HEK293 (cell line): ENCODE data around the gene C5orf15.

ENCODE experiments used
- CTCF ChIA-PET: fragments of 350-600 bp; formaldehyde crosslinking; extraction: SDS; loops from one replicate; lab custom pipeline; 2021; ENCODE audit warnings: antibody characterized with exemption; lab: Yijun Ruan, JAX
- POLR2A ChIA-PET: fragments of 300-600 bp; formaldehyde crosslinking; extraction: SDS; loops from one replicate; lab custom pipeline; 2020; ENCODE audit warnings: antibody characterized with exemption, inconsistent platforms; lab: Yijun Ruan, JAX
- H3K27ac ChIP-seq: fragments of 200-500 bp; sonication (Bioruptor generic); 2 replicates; pipeline ENCODE4 v1.5.1; 2014; ENCODE audit warnings: low read depth, low read length, control low read depth, inconsistent platforms; ENCODE audit errors: extremely low read depth
- H3K36me3 ChIP-seq, 2 experiments: fragments of 200-500 bp in 1 of 2; sonication (Bioruptor generic) in 1 of 2; 1 replicate in 1 of 2; 2 replicates in 1 of 2; pipeline ENCODE4 v1.5.1; 2014 to 2017; ENCODE audit warnings: inconsistent platforms in 2 of 2, low read length in 2 of 2; ENCODE audit not compliant: control insufficient read depth in 2 of 2, insufficient read depth in 1 of 2
- H3K4me1 ChIP-seq: fragments of 200-500 bp; sonication (Bioruptor generic); 2 replicates; pipeline ENCODE4 v1.5.1; 2014; ENCODE audit warnings: mild to moderate bottlenecking, low read length, inconsistent platforms; ENCODE audit not compliant: control insufficient read depth, insufficient read depth
- H3K4me3 ChIP-seq: 2 replicates; pipeline ENCODE4 v1.5.1; 2011; ENCODE audit warnings: low read depth, mild to moderate bottlenecking, control low read depth, low read length, moderate library complexity
- H3K9me3 ChIP-seq: fragments of 200-500 bp; sonication (Bioruptor generic); 2 replicates; pipeline ENCODE4 v1.5.1; 2014; ENCODE audit warnings: low read depth, low read length, inconsistent platforms; ENCODE audit not compliant: control insufficient read depth, insufficient read depth
- BCL11B ChIP-seq: fragments of 450-650 bp; formaldehyde crosslinking; IDR thresholded peaks from 2 replicates; pipeline ENCODE4 v1.5.1; 2016; ENCODE audit warnings: low read depth, missing biosample characterization, missing genetic modification characterization
- KLF16 ChIP-seq: fragments of 450-650 bp; formaldehyde crosslinking; IDR thresholded peaks from 2 replicates; pipeline ENCODE4 v1.5.1; 2017; ENCODE audit warnings: missing biosample characterization, missing genetic modification characterization
- PRDM4 ChIP-seq: fragments of 450-650 bp; formaldehyde crosslinking; IDR thresholded peaks from 2 replicates; pipeline ENCODE4 v1.5.1; 2017; ENCODE audit warnings: missing biosample characterization, missing genetic modification characterization
- REPIN1 ChIP-seq: fragments of 450-650 bp; formaldehyde crosslinking; IDR thresholded peaks from 2 replicates; pipeline ENCODE4 v1.5.1; 2017; ENCODE audit warnings: missing biosample characterization, missing genetic modification characterization, low read depth
- SP2 ChIP-seq: fragments of 450-650 bp; formaldehyde crosslinking; IDR thresholded peaks from 2 replicates; pipeline ENCODE4 v1.5.1; 2016; ENCODE audit warnings: missing biosample characterization, missing genetic modification characterization
- YY2 ChIP-seq: fragments of 450-650 bp; formaldehyde crosslinking; IDR thresholded peaks from 2 replicates; pipeline ENCODE4 v1.5.1; 2016; ENCODE audit warnings: missing biosample characterization, missing genetic modification characterization
- ZBTB44 ChIP-seq: fragments of 450-650 bp; IDR thresholded peaks from 2 replicates; pipeline ENCODE4 v1.5.1; 2018; ENCODE audit warnings: missing biosample characterization, mild to moderate bottlenecking, missing genetic modification characterization
- ZBTB8A ChIP-seq: fragments of 450-650 bp; formaldehyde crosslinking; IDR thresholded peaks from 2 replicates; pipeline ENCODE4 v1.5.1; 2016; ENCODE audit warnings: missing biosample characterization, missing genetic modification characterization
- ZIC2 ChIP-seq: fragments of 450-650 bp; formaldehyde crosslinking; IDR thresholded peaks from 2 replicates; pipeline ENCODE4 v1.5.1; 2016; ENCODE audit warnings: missing biosample characterization, missing genetic modification characterization
- ZNF140 ChIP-seq: fragments of 450-650 bp; formaldehyde crosslinking; IDR thresholded peaks from 2 replicates; pipeline ENCODE4 v1.5.1; 2016; ENCODE audit warnings: missing biosample characterization, missing genetic modification characterization
- ZNF157 ChIP-seq: fragments of 450-650 bp; formaldehyde crosslinking; IDR thresholded peaks from 2 replicates; pipeline ENCODE4 v1.5.1; 2016; ENCODE audit warnings: missing biosample characterization, missing genetic modification characterization
- ZNF214 ChIP-seq: fragments of 450-650 bp; formaldehyde crosslinking; IDR thresholded peaks from 2 replicates; pipeline ENCODE4 v1.5.1; 2017; ENCODE audit warnings: missing biosample characterization, mild to moderate bottlenecking, missing genetic modification characterization, borderline replicate concordance
- ZNF354C ChIP-seq: fragments of 450-650 bp; formaldehyde crosslinking; IDR thresholded peaks from 2 replicates; pipeline ENCODE4 v1.5.1; 2016; ENCODE audit warnings: missing biosample characterization, missing genetic modification characterization, low read depth, borderline replicate concordance
- ZNF423 ChIP-seq: fragments of 450-650 bp; formaldehyde crosslinking; IDR thresholded peaks from 2 replicates; pipeline ENCODE4 v1.5.1; 2016; ENCODE audit warnings: missing biosample characterization, missing genetic modification characterization
- ZNF48 ChIP-seq: fragments of 450-650 bp; formaldehyde crosslinking; IDR thresholded peaks from 2 replicates; pipeline ENCODE4 v1.5.1; 2016; ENCODE audit warnings: missing biosample characterization, missing genetic modification characterization
- ZNF513 ChIP-seq: fragments of 450-650 bp; IDR thresholded peaks from 2 replicates; pipeline ENCODE4 v1.5.1; 2018; ENCODE audit warnings: missing biosample characterization, missing genetic modification characterization
- ZNF585B ChIP-seq: fragments of 450-650 bp; formaldehyde crosslinking; IDR thresholded peaks from 2 replicates; pipeline ENCODE4 v1.5.1; 2016; ENCODE audit warnings: missing biosample characterization, missing genetic modification characterization
- ZNF629 ChIP-seq: fragments of 450-650 bp; formaldehyde crosslinking; IDR thresholded peaks from 2 replicates; pipeline ENCODE4 v1.5.1; 2017; ENCODE audit warnings: missing biosample characterization, missing genetic modification characterization
- ZNF692 ChIP-seq: fragments of 450-650 bp; formaldehyde crosslinking; IDR thresholded peaks from 2 replicates; pipeline ENCODE4 v1.5.1; 2016; ENCODE audit warnings: missing biosample characterization, missing genetic modification characterization
- ZNF704 ChIP-seq: fragments of 450-650 bp; formaldehyde crosslinking; IDR thresholded peaks from 2 replicates; pipeline ENCODE4 v1.5.1; 2016; ENCODE audit warnings: missing biosample characterization, missing genetic modification characterization
- ZNF776 ChIP-seq: fragments of 450-650 bp; formaldehyde crosslinking; IDR thresholded peaks from 2 replicates; pipeline ENCODE4 v1.5.0; 2017; ENCODE audit warnings: missing biosample characterization, missing genetic modification characterization, borderline replicate concordance
- ZNF785 ChIP-seq: fragments of 450-650 bp; formaldehyde crosslinking; IDR thresholded peaks from 2 replicates; pipeline ENCODE4 v1.5.1; 2016; ENCODE audit warnings: missing biosample characterization, missing genetic modification characterization

Gene C5orf15

GRCh38 chr5:133924221-133924920 is 44.1 kb downstream of the C5orf15 start:
- H3K4me1 ChIP-seq: no peaks in the 10 kb centered on the region
- no peaks in the 10 kb centered on the region for H3K36me3 ChIP-seq
- H3K4me3 ChIP-seq: no peak overlapping the region
- ChIA-PET CTCF (interaction anchor here (0.6 kb wide), 2 partner anchors 47 to 499 kb away, joined by 3 read pairs; no protein-coding TSS in a partner anchor), POLR2A (interaction anchor here (0.6 kb wide), 1 partner anchor 50 kb away, joined by 3 read pairs; no protein-coding TSS in a partner anchor)
- no peaks in the 10 kb centered on the region for H3K9me3 ChIP-seq
- TF ChIP-seq ZNF423 (no peak), ZNF692 (no peak), ZNF48 (tag by site-specific recombination) (no peak), ZNF513 (tag by site-specific recombination) (no peak), ZNF785 (no peak), ZNF704 (tag by site-specific recombination) (no peak), ZBTB44 (tag by site-specific recombination) (no peak), ZBTB8A (tag by site-specific recombination) (no peak), SP2 (tag by site-specific recombination) (no peak), PRDM4 (no peak), ZNF140 (no peak), ZNF157 (no peak)
- H3K27ac ChIP-seq: no peak overlapping the region

GRCh38 chr5:133921979-133922378 is 46.4 kb downstream of the C5orf15 start:
- Histone ChIP-seq H3K36me3 (no peaks in the 10 kb centered on the region), H3K4me3 (no peak overlapping the region), H3K9me3 (no peaks in the 10 kb centered on the region), H3K27ac (no peak overlapping the region), H3K4me1 (no peaks in the 10 kb centered on the region)
- TF ChIP-seq KLF16 (tag by site-specific recombination) (no peak), ZNF214 (tag by site-specific recombination) (no peak), ZNF354C (tag by site-specific recombination) (no peak), BCL11B (tag by site-specific recombination) (no peak), ZNF585B (tag by site-specific recombination) (no peak), ZIC2 (tag by site-specific recombination) (no peak), YY2 (no peak), ZNF48 (tag by site-specific recombination) (no peak), REPIN1 (tag by site-specific recombination) (no peak), ZNF776 (tag by site-specific recombination) (no peak), ZNF629 (tag by site-specific recombination) (no peak)
- ChIA-PET POLR2A (no interaction called here), CTCF (interaction anchor here (0.6 kb wide), 1 partner anchor 369 kb away, joined by 3 read pairs; no protein-coding TSS in a partner anchor)
